Esophagus muscularis mucosa (tissue), 4 donors: ENCODE measurements around the gene CALM1. TPM values are rescaled to one million over a fixed set of nuclear protein-coding genes. Genes with fewer than 3 reads are reported as not detected.
"Not testable (repeated sequence)": the region's sequence is repeated elsewhere in the genome, so short reads cannot be mapped to it uniquely, and the experiment has no call there.

Experiments used
- DNase-seq: peaks from one replicate; pipeline ENCODE4 v3.0.0-alpha.2; 2017; ENCODE audit errors: extremely low spot score
- H3K27ac ChIP-seq, 4 donors: fragments of 200-600 bp; sonication (generic); replicated peaks in 1 of 4; 1 replicate in 3 of 4; 2 replicates in 1 of 4; pipeline ENCODE4 v1.5.1; 2016 to 2019; ENCODE audit warnings: mild to moderate bottlenecking in 1 of 4
- H3K27me3 ChIP-seq, 4 donors: fragments of 200-600 bp; sonication (generic); one replicate each; pipeline versions ENCODE4 v1.5.1 to v1.6.0; 2016 to 2019
- H3K36me3 ChIP-seq, 4 donors: fragments of 200-600 bp; sonication (generic); one replicate each; pipeline ENCODE4 v1.5.1; 2016 to 2019
- H3K4me1 ChIP-seq, 4 donors: fragments of 200-600 bp; sonication (generic); one replicate each; pipeline ENCODE4 v1.5.1; 2016 to 2019
- H3K4me3 ChIP-seq, 4 donors: fragments of 200-600 bp; sonication (generic); 1 replicate in 2 of 4; 2 replicates in 2 of 4; pipeline ENCODE4 v1.5.1; 2016 to 2019; ENCODE audit warnings: mild to moderate bottlenecking in 4 of 4, moderate library complexity in 1 of 4
- H3K9me3 ChIP-seq, 4 donors: fragments of 200-600 bp; sonication (generic); 1 replicate in 3 of 4; 2 replicates in 1 of 4; pipeline ENCODE4 v1.5.1; 2016 to 2019
- EP300 ChIP-seq: sonication (generic); formaldehyde crosslinking; IDR thresholded peaks from one replicate; pipeline ENCODE4 v1.6.1; 2017; ENCODE audit warnings: antibody characterized with exemption
- POLR2A ChIP-seq: fragments of 450-650 bp; IDR thresholded peaks from one replicate; pipeline ENCODE4 v1.6.1; 2017; ENCODE audit warnings: antibody characterized with exemption, moderate library complexity, mild to moderate bottlenecking, low read depth
- POLR2AphosphoS5 ChIP-seq, 2 donors: sonication (generic); formaldehyde crosslinking; IDR thresholded peaks; one replicate each; pipeline ENCODE4 v1.6.1; 2017; ENCODE audit warnings: antibody characterized with exemption in 2 of 2
- WGBS: methylation state at CpG from one replicate; pipeline ENCODE4 v1.1.5; 2018; 5-methylcytosine and 5-hydroxymethylcytosine counted together
- intact Hi-C: fragments of 100-400 bp; cut with DNase I; formaldehyde crosslinking; loops from one replicate; pipeline ENCODE4 v1.15.1; 2023
- total RNA-seq, 4 donors: library from RNA; depleted of rRNA; stranded (reverse); fragments of >200 nt; gene quantifications; one replicate each; pipeline versions ENCODE4 v1.1.0 to v1.2.1, GENCODE V29; 2016
- TF ChIP-seq, protein P1 (sequence below), 3 experiments: fragments of 200-600 bp in 2 of 3; fragments of 450-650 bp in 1 of 3; sonication (generic) in 2 of 3; IDR thresholded peaks; one replicate each; pipeline ENCODE4 v1.5.1; 2017 to 2019; ENCODE audit warnings: antibody characterized with exemption in 3 of 3, mild to moderate bottlenecking in 2 of 3, moderate library complexity in 1 of 3

The CALM1 gene
- total RNA-seq, 4 donors from 2014 or later = 482 to 847 (median 640) TPM

DNA sequence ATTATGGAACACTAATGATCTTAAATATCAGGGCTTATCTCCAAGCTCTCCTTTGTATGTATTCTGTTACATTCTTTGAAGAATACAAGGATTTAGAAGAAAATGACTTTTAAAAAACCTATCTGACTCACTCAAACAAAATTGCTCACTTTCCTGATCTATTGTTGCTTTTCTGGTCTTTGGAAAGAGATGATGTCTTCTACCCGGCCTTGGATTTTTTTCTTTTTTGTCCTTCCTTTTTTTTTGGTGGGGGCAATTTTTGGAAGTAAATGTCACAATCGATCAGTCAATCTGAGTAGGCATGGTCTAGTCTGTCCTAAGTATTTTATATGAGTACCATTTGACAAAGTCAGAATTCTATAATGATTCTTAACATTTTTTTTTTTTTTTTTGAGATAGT lies 10.5 kb upstream of the CALM1 start:
- H3K4me1 ChIP-seq = peaks cover 16 to 34% (median 34%) of the 10 kb centered on the region in 4 donors
- no peaks in the 10 kb centered on the region for H3K36me3 ChIP-seq
- no peak for DNase-seq
- intact Hi-C loops = no loop called here
- H3K27me3 ChIP-seq = no peaks in the 10 kb centered on the region
- 81% methylated on average over 2 of the region's 2 CpGs for WGBS
- no peaks in the 10 kb centered on the region for H3K9me3 ChIP-seq
- peak overlapping the region in 2 of 4 donors; percentile 49 to 99 for H3K27ac ChIP-seq
- TF ChIP-seq POLR2A = no peak
- no peak for TF ChIP-seq POLR2AphosphoS5 (IDR thresholded peaks at IDR 0.05)
- TF ChIP-seq, protein P1, sequence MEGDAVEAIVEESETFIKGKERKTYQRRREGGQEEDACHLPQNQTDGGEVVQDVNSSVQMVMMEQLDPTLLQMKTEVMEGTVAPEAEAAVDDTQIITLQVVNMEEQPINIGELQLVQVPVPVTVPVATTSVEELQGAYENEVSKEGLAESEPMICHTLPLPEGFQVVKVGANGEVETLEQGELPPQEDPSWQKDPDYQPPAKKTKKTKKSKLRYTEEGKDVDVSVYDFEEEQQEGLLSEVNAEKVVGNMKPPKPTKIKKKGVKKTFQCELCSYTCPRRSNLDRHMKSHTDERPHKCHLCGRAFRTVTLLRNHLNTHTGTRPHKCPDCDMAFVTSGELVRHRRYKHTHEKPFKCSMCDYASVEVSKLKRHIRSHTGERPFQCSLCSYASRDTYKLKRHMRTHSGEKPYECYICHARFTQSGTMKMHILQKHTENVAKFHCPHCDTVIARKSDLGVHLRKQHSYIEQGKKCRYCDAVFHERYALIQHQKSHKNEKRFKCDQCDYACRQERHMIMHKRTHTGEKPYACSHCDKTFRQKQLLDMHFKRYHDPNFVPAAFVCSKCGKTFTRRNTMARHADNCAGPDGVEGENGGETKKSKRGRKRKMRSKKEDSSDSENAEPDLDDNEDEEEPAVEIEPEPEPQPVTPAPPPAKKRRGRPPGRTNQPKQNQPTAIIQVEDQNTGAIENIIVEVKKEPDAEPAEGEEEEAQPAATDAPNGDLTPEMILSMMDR (IDR thresholded peaks at IDR 0.05) = no peak
- no peak for TF ChIP-seq EP300
- no peak overlapping the region for H3K4me3 ChIP-seq

DNA sequence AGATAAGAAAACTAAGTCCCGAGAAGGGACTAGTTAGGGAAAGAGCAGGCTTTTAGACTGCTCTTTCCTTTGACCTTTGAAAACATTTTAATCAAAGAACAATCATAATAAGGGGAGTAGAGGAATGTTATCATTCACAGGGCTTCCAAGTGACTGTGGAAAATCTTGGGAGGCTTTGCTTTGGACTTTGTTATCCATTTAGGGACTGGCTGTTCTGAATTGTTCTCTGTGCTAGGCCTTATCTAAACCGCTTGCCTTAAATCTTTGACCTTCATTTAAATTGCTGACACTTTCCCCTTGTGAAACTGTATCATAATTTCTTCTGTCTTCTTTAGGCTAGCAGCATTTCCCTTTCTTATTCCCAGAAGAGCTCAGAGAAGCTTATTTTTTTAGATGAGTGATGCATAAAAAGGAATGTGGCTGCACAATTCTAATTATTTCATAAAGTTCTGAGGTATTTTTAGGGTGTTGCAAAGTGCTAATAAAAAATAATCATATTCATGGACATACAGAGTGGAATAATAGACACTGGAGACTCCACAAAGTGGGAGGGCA lies 9.5 kb upstream of the CALM1 start:
- H3K9me3 ChIP-seq = no peaks in the 10 kb centered on the region
- intact Hi-C loops = no loop called here
- 85% methylated on average over 2 of the region's 2 CpGs for WGBS
- TF ChIP-seq POLR2A (no peak), EP300 (no peak), POLR2AphosphoS5 (IDR thresholded peaks at IDR 0.05) (no peak)
- TF ChIP-seq, protein P1 (IDR thresholded peaks at IDR 0.05) = no peak
- no peaks in the 10 kb centered on the region for H3K36me3 ChIP-seq
- peak overlapping the region in 1 of 4 donors; percentile 37 for H3K27ac ChIP-seq
- DNase-seq = no peak
- H3K4me3 ChIP-seq = no peak overlapping the region
- peaks cover 8 to 24% (median 24%) of the 10 kb centered on the region in 4 donors for H3K4me1 ChIP-seq
- H3K27me3 ChIP-seq = no peaks in the 10 kb centered on the region

GRCh38 chr14:90388437-90388836 lies 8.4 kb upstream of the CALM1 start:
- Histone ChIP-seq H3K27me3 (no peaks in the 10 kb centered on the region), H3K4me1 (peaks cover 8 to 24% (median 24%) of the 10 kb centered on the region in 4 donors), H3K9me3 (no peaks in the 10 kb centered on the region), H3K4me3 (no peak overlapping the region), H3K27ac (no peak overlapping the region), H3K36me3 (no peaks in the 10 kb centered on the region)
- intact Hi-C loops = no loop called here
- DNase-seq = no peak
- TF ChIP-seq, protein P1 (IDR thresholded peaks at IDR 0.05) = no peak
- TF ChIP-seq EP300 (no peak), POLR2AphosphoS5 (IDR thresholded peaks at IDR 0.05) (no peak), POLR2A (no peak)
- WGBS = 64% methylated on average over 4 of the region's 4 CpGs

DNA sequence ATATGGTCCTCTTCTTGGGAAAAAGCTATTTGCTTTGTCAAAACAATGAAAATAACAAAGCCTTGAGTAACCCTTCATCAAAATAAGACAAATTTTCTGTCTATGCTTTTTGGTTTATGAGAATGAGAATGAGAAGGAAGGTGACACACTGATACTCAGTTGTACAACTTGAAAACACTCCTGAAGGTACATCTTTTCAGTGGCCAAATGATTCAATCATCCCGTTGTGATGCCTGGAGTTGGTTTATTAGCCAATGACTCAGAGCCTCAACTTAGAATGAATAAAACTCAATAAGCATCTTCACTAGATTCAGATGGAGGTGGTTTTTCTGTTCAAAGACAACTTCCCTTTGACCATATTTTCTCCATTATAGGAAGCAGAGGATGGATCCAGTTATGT lies 7.8 kb upstream of the CALM1 start:
- intact Hi-C loops = no loop called here
- Histone ChIP-seq H3K27ac (no peak overlapping the region), H3K4me3 (no peak overlapping the region), H3K27me3 (no peaks in the 10 kb centered on the region), H3K4me1 (peaks cover 7 to 21% (median 20%) of the 10 kb centered on the region in 4 donors), H3K36me3 (no peaks in the 10 kb centered on the region), H3K9me3 (no peaks in the 10 kb centered on the region)
- TF ChIP-seq POLR2AphosphoS5 (IDR thresholded peaks at IDR 0.05) (no peak), POLR2A (no peak), EP300 (no peak)
- TF ChIP-seq, protein P1 (IDR thresholded peaks at IDR 0.05) = no peak
- no peak for DNase-seq
- WGBS = 76% methylated on average over 1 of the region's 1 CpG

- no peak for DNase-seq
- H3K4me1 ChIP-seq = peaks cover 4 to 10% (median 7%) of the 10 kb centered on the region in 4 donors
- intact Hi-C loops = no loop called here
- WGBS = 90% methylated on average over 3 of the region's 3 CpGs
- TF ChIP-seq EP300 (no peak), POLR2AphosphoS5 (IDR thresholded peaks at IDR 0.05) (no peak), POLR2A (no peak)
- TF ChIP-seq, protein P1 (IDR thresholded peaks at IDR 0.05) = no peak
- H3K4me3 ChIP-seq = no peak overlapping the region
- no peaks in the 10 kb centered on the region for H3K36me3 ChIP-seq
- H3K27me3 ChIP-seq = no peaks in the 10 kb centered on the region
- no peak overlapping the region for H3K27ac ChIP-seq
- no peaks in the 10 kb centered on the region for H3K9me3 ChIP-seq
These were observed 2.9 kb upstream of the CALM1 start for GRCh38 chr14:90393966-90394365.

DNA sequence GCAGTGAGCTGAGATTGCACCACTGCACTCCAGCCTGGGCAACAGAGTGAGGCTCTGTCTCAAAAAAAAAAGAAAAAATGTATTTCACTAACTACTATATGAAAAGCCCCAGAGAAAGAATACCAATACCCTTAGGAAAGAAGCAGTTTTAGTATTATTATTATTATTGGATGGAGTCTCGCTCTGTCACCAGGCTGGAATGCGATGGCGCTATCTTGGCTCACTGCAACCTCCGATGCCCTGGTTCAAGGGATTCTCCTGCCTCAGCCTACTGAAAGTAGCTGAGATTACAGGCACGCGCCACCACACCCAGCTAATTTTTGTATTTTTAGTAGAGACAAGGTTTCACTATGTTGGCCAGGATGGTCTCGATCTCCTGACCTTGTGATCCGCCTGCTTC lies 2.0 kb upstream of the CALM1 start:
- WGBS = 97% methylated on average over 8 of the region's 8 CpGs

More for the DNA sequence above, 2.0 kb upstream of the CALM1 start:
- H3K4me1 ChIP-seq = peaks cover 11 to 18% (median 15%) of the 10 kb centered on the region in 4 donors
- H3K27me3 ChIP-seq, H3K36me3 ChIP-seq, H3K27ac ChIP-seq, intact Hi-C loops, H3K9me3 ChIP-seq, DNase-seq, H3K4me3 ChIP-seq: not testable (repeated sequence)
